Measurements from ENCODE around the gene ZNF48.

ZNF48 gene

GRCh38 chr16:30354423-30355143 lies 40.6 kb upstream of the ZNF48 start:
- Histone ChIP-seq H3K4me1 (ENCODE audit: insufficient read depth, low read length) (peaks cover 10% of the 10 kb centered on the region; the same call in 1 of the 2 replicates), H3K27ac (ENCODE audit: low read length) (peak overlapping the region; percentile 31), H3K9ac (ENCODE audit: low read depth, low read length) (peak overlapping the region; percentile 97), H3K4me3 (ENCODE audit: low read length) (peak overlapping the region; percentile 100), H3K9me3 (ENCODE audit: insufficient read depth, low read depth, low read length) (no peaks in the 10 kb centered on the region), H3K27me3 (ENCODE audit: insufficient read depth, low read length) (no peaks in the 10 kb centered on the region), H3K36me3 (ENCODE audit: insufficient read depth, low read depth, low read length) (peaks cover 49% of the 10 kb centered on the region)

- Histone ChIP-seq H3K27me3 (ENCODE audit: insufficient read depth, low read length) (no peaks in the 10 kb centered on the region), H3K9ac (ENCODE audit: low read depth, low read length) (peak within 1 kb of the TSS; percentile 97), H3K27ac (ENCODE audit: low read length) (peak within 1 kb of the TSS; percentile 73), H3K4me1 (ENCODE audit: insufficient read depth, low read length) (peaks cover 10% of the 10 kb centered on the region; the same call in 1 of the 2 replicates), H3K4me3 (ENCODE audit: low read length) (peak within 1 kb of the TSS; percentile 100), H3K9me3 (ENCODE audit: insufficient read depth, low read depth, low read length) (no peaks in the 10 kb centered on the region), H3K36me3 (ENCODE audit: insufficient read depth, low read depth, low read length) (peaks cover 46% of the 10 kb centered on the region)
These were observed 39.9 kb upstream of the ZNF48 start, which contains the start of gene CD2BP2 for GRCh38 chr16:30355144-30355953. TSS of gene CD2BP2 (minus strand) at chr16:30355308. CDS start at chr16:30354681, 627 bp downstream.

GRCh38 chr16:30355954-30356308 lies 39.3 kb upstream of the ZNF48 start:
- Histone ChIP-seq H3K4me1 (ENCODE audit: insufficient read depth, low read length) (peaks cover 10% of the 10 kb centered on the region; the same call in 1 of the 2 replicates), H3K9me3 (ENCODE audit: insufficient read depth, low read depth, low read length) (no peaks in the 10 kb centered on the region), H3K4me3 (ENCODE audit: low read length) (peak overlapping the region; percentile 100), H3K27me3 (ENCODE audit: insufficient read depth, low read length) (no peaks in the 10 kb centered on the region), H3K9ac (ENCODE audit: low read depth, low read length) (peak overlapping the region; percentile 97), H3K36me3 (ENCODE audit: insufficient read depth, low read depth, low read length) (peaks cover 40% of the 10 kb centered on the region), H3K27ac (ENCODE audit: low read length) (peak overlapping the region; percentile 73)

GRCh38 chr16:30356401-30357084 lies 38.7 kb upstream of the ZNF48 start:
- Histone ChIP-seq H3K4me3 (ENCODE audit: low read length) (peak overlapping the region; percentile 100), H3K9ac (ENCODE audit: low read depth, low read length) (peak overlapping the region; percentile 97; the same call in 1 of the 2 replicates), H3K9me3 (ENCODE audit: insufficient read depth, low read depth, low read length) (no peaks in the 10 kb centered on the region), H3K4me1 (ENCODE audit: insufficient read depth, low read length) (peaks cover 10% of the 10 kb centered on the region; the same call in 1 of the 2 replicates), H3K27me3 (ENCODE audit: insufficient read depth, low read length) (no peaks in the 10 kb centered on the region), H3K27ac (ENCODE audit: low read length) (peak overlapping the region; percentile 73), H3K36me3 (ENCODE audit: insufficient read depth, low read depth, low read length) (peaks cover 34% of the 10 kb centered on the region)

GRCh38 chr16:30357085-30357714 lies 38.0 kb upstream of the ZNF48 start:
- Histone ChIP-seq H3K9ac (ENCODE audit: low read depth, low read length) (no peak overlapping the region), H3K4me1 (ENCODE audit: insufficient read depth, low read length) (peaks cover 10% of the 10 kb centered on the region; the same call in 1 of the 2 replicates), H3K4me3 (ENCODE audit: low read length) (no peak overlapping the region), H3K36me3 (ENCODE audit: insufficient read depth, low read depth, low read length) (peaks cover 27% of the 10 kb centered on the region), H3K27ac (ENCODE audit: low read length) (no peak overlapping the region), H3K9me3 (ENCODE audit: insufficient read depth, low read depth, low read length) (no peaks in the 10 kb centered on the region), H3K27me3 (ENCODE audit: insufficient read depth, low read length) (no peaks in the 10 kb centered on the region)

- no peak overlapping the region for H3K4me3 ChIP-seq (ENCODE audit: low read length)
- H3K9ac ChIP-seq (ENCODE audit: low read depth, low read length): no peak overlapping the region
- no peaks in the 10 kb centered on the region for H3K9me3 ChIP-seq (ENCODE audit: insufficient read depth, low read depth, low read length)
- peaks cover 20% of the 10 kb centered on the region for H3K36me3 ChIP-seq (ENCODE audit: insufficient read depth, low read depth, low read length)
- H3K4me1 ChIP-seq (ENCODE audit: insufficient read depth, low read length): peaks cover 10% of the 10 kb centered on the region; the same call in 1 of the 2 replicates
- no peak overlapping the region for H3K27ac ChIP-seq (ENCODE audit: low read length)
- H3K27me3 ChIP-seq (ENCODE audit: insufficient read depth, low read length): no peaks in the 10 kb centered on the region
These were observed 37.3 kb upstream of the ZNF48 start for GRCh38 chr16:30357715-30358576.

GRCh38 chr16:30358577-30358936 lies 36.7 kb upstream of the ZNF48 start:
- H3K9ac ChIP-seq (ENCODE audit: low read depth, low read length): no peak overlapping the region

GRCh38 chr16:30358990-30359870 lies 36.0 kb upstream of the ZNF48 start:
- Histone ChIP-seq H3K9ac (ENCODE audit: low read depth, low read length) (no peak overlapping the region), H3K36me3 (ENCODE audit: insufficient read depth, low read depth, low read length) (peaks cover 10% of the 10 kb centered on the region; the same call in 1 of the 2 replicates), H3K9me3 (ENCODE audit: insufficient read depth, low read depth, low read length) (no peaks in the 10 kb centered on the region), H3K27me3 (ENCODE audit: insufficient read depth, low read length) (no peaks in the 10 kb centered on the region), H3K4me1 (ENCODE audit: insufficient read depth, low read length) (peaks cover 5% of the 10 kb centered on the region; the same call in 1 of the 2 replicates), H3K27ac (ENCODE audit: low read length) (no peak overlapping the region), H3K4me3 (ENCODE audit: low read length) (no peak overlapping the region)

More at GRCh38 chr16:30358577-30358936, 36.7 kb upstream of the ZNF48 start:
- H3K9me3 ChIP-seq (ENCODE audit: insufficient read depth, low read depth, low read length): no peaks in the 10 kb centered on the region
- no peak overlapping the region for H3K4me3 ChIP-seq (ENCODE audit: low read length)
- H3K27ac ChIP-seq (ENCODE audit: low read length): no peak overlapping the region
- peaks cover 14% of the 10 kb centered on the region for H3K36me3 ChIP-seq (ENCODE audit: insufficient read depth, low read depth, low read length)
- peaks cover 10% of the 10 kb centered on the region; the same call in 1 of the 2 replicates for H3K4me1 ChIP-seq (ENCODE audit: insufficient read depth, low read length)
- no peaks in the 10 kb centered on the region for H3K27me3 ChIP-seq (ENCODE audit: insufficient read depth, low read length)

- Histone ChIP-seq H3K27me3 (ENCODE audit: insufficient read depth, low read length) (no peaks in the 10 kb centered on the region), H3K4me1 (ENCODE audit: insufficient read depth, low read length) (peaks cover 5% of the 10 kb centered on the region; the same call in 1 of the 2 replicates), H3K27ac (ENCODE audit: low read length) (no peak overlapping the region), H3K9me3 (ENCODE audit: insufficient read depth, low read depth, low read length) (no peaks in the 10 kb centered on the region), H3K4me3 (ENCODE audit: low read length) (no peak overlapping the region), H3K36me3 (ENCODE audit: insufficient read depth, low read depth, low read length) (peaks cover 14% of the 10 kb centered on the region), H3K9ac (ENCODE audit: low read depth, low read length) (no peak overlapping the region)
These were observed 35.4 kb upstream of the ZNF48 start for GRCh38 chr16:30359871-30360170.

GRCh38 chr16:30361180-30361579 lies 34.0 kb upstream of the ZNF48 start:
- H3K27ac ChIP-seq (ENCODE audit: low read length): no peak overlapping the region
- H3K36me3 ChIP-seq (ENCODE audit: insufficient read depth, low read depth, low read length): peaks cover 18% of the 10 kb centered on the region
- peaks cover 2% of the 10 kb centered on the region; the same call in 1 of the 2 replicates for H3K4me1 ChIP-seq (ENCODE audit: insufficient read depth, low read length)
- H3K4me3 ChIP-seq (ENCODE audit: low read length): no peak overlapping the region
- no peaks in the 10 kb centered on the region for H3K9me3 ChIP-seq (ENCODE audit: insufficient read depth, low read depth, low read length)
- no peak overlapping the region for H3K9ac ChIP-seq (ENCODE audit: low read depth, low read length)
- H3K27me3 ChIP-seq (ENCODE audit: insufficient read depth, low read length): no peaks in the 10 kb centered on the region
